RWPE2 (cell line): ENCODE results near the gene CDH2.

Source experiments
- ATAC-seq: fragments of 200-7000 bp; cut with Tn5 transposase; 3 replicates; pipeline ENCODE4 v1.9.1; 2021; ENCODE audit warnings: low read depth
- DNase-seq: peaks from one replicate; pipeline ENCODE4 v3.0.0-alpha.2; 2020; ENCODE audit warnings: low spot score
- H3K27ac ChIP-seq: fragments of 450-650 bp; 2 replicates; pipeline ENCODE4 v1.5.1; 2017; ENCODE audit warnings: mild to moderate bottlenecking; ENCODE audit not compliant: poor library complexity, severe bottlenecking
- H3K27me3 ChIP-seq: fragments of 250-450 bp; sonication (Bioruptor Pico); 2 replicates; pipeline ENCODE4 v1.5.1; 2021; ENCODE audit warnings: mild to moderate bottlenecking, moderate library complexity; ENCODE audit not compliant: insufficient read depth, poor library complexity, severe bottlenecking
- H3K36me3 ChIP-seq: fragments of 250-450 bp; sonication (Bioruptor Pico); 2 replicates; pipeline ENCODE4 v1.5.1; 2020; ENCODE audit warnings: low read depth, mild to moderate bottlenecking, moderate library complexity
- H3K4me1 ChIP-seq: fragments of 250-450 bp; sonication (Bioruptor Pico); 2 replicates; pipeline ENCODE4 v1.5.1; 2021; ENCODE audit warnings: mild to moderate bottlenecking, moderate library complexity; ENCODE audit not compliant: insufficient read depth, poor library complexity, severe bottlenecking
- H3K4me3 ChIP-seq: fragments of 250-450 bp; sonication (Bioruptor Pico); 2 replicates; pipeline ENCODE4 v1.5.1; 2021; ENCODE audit warnings: mild to moderate bottlenecking, moderate library complexity; ENCODE audit not compliant: severe bottlenecking
- H3K9me3 ChIP-seq: fragments of 250-450 bp; sonication (Bioruptor Pico); 2 replicates; pipeline ENCODE4 v1.5.1; 2021; ENCODE audit warnings: mild to moderate bottlenecking, moderate library complexity; ENCODE audit not compliant: severe bottlenecking
- TF ChIP-seq, protein P1 (sequence below): fragments of 450-650 bp; IDR thresholded peaks from one replicate; pipeline ENCODE4 v1.5.1; 2017; ENCODE audit warnings: mild to moderate bottlenecking, moderate library complexity; ENCODE audit not compliant: poor library complexity, severe bottlenecking

The CDH2 gene

DNA sequence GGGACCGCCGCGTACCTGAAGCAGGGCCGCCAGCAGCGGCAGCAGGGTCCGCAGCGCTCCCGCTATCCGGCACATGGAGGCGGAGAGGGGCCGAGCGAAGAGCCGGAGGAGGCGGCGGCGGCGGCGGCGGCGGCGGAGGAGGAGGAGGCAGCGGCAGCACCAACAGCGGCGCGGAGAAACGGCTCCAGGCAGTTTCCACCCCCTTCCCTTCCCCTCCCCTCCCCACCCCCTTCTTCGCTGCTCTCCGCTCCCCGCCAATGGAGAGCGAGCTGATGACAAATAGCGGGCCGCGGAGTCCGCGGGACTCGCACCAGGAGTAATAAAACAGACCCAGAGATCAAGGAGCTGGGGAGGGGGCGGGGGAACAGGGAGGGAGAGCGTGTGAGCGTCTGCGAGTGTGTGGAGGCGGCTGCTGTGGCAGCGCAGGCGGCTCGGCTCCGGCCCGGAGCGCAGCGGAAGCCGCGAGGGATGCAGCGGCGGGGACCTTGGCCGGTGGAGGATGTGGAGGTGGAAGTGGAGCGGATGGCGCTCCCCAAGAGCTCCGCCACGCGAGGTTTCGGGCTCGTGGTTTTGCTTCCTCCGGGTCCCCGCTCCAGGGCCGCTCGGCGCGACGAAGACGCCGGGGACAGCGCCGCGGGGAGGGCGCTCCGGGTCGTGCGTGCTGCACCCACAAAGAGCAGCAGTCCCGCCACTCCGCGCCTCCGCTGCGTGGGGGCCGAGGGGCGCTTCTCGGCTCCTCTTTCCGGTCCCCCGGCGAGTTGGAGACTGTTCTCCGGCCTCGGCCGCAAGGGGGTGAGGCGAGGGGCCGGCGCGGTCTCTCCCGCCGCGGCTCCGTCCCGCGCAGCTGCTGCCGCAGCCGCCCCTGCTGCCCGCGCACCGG is at the start of gene CDH2:
TSS of gene CDH2 (minus strand) at position 183 of the 880 bp plus-strand sequence. CDS start at position 75, 108 bp downstream.
- Histone ChIP-seq H3K4me3 (peak within 1 kb of the TSS; percentile 53), H3K9me3 (no peaks in the 10 kb centered on the region), H3K27me3 (peaks cover 20% of the 10 kb centered on the region), H3K36me3 (no peaks in the 10 kb centered on the region), H3K4me1 (peaks cover 5% of the 10 kb centered on the region), H3K27ac (peak within 1 kb of the TSS; percentile 70)
- peak; percentile 69 for DNase-seq
- TF ChIP-seq, protein P1, sequence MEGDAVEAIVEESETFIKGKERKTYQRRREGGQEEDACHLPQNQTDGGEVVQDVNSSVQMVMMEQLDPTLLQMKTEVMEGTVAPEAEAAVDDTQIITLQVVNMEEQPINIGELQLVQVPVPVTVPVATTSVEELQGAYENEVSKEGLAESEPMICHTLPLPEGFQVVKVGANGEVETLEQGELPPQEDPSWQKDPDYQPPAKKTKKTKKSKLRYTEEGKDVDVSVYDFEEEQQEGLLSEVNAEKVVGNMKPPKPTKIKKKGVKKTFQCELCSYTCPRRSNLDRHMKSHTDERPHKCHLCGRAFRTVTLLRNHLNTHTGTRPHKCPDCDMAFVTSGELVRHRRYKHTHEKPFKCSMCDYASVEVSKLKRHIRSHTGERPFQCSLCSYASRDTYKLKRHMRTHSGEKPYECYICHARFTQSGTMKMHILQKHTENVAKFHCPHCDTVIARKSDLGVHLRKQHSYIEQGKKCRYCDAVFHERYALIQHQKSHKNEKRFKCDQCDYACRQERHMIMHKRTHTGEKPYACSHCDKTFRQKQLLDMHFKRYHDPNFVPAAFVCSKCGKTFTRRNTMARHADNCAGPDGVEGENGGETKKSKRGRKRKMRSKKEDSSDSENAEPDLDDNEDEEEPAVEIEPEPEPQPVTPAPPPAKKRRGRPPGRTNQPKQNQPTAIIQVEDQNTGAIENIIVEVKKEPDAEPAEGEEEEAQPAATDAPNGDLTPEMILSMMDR = peak; percentile 3
- ATAC-seq = peak; percentile 62

DNA sequence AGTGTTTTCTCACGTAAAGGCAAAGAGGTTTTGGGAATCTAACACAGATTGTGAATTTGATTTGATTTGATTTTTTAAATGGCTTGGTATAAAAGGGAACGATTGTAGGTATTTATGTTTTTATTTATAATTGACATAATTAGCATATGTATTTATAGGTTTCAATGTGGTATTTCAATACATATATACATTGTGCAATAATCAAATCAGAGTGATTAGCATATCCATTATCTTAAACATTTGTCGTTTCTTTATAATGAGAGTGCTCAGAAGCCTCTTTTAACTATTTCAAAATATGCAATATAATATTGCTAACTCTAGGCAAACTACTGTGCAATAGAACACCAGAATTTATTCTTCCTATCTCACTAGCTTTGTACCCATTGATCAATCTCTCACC is 35.1 kb upstream of the CDH2 start:
- Histone ChIP-seq H3K4me1 (no peaks in the 10 kb centered on the region), H3K4me3 (no peak overlapping the region), H3K9me3 (no peaks in the 10 kb centered on the region), H3K27me3 (no peaks in the 10 kb centered on the region), H3K36me3 (no peaks in the 10 kb centered on the region), H3K27ac (no peak overlapping the region)
- TF ChIP-seq, protein P1 = no peak
- DNase-seq (no peak), ATAC-seq (no peak)

DNA sequence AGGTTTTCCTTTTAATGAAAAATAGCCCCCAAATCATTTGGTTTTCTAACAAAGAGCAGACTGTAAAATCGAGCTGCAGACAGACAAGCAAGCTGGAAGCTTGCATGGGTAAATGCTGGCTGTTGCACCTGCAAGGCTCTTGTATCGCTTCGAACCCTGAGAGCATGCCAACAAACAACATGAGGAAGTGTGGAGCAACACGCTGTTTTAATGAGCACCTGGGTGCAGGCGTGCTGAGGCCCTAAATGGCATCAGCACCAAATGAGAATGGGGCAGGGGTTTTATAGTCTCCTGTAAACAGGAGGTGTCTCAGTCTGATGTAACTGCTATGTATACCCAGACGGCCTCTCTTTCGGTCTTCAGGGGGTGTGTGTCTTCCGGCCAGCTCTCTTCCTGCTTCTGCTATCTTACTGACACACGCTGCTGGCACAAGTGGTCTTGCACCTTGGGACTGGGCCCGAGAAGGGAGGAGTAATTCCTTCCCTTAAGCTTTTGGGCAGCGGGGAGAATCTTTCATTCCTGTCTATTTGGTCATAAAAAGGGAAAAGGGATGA is 31.9 kb upstream of the CDH2 start:
- DNase-seq = no peak
- Histone ChIP-seq H3K36me3 (no peaks in the 10 kb centered on the region), H3K27ac (no peak overlapping the region), H3K27me3 (no peaks in the 10 kb centered on the region), H3K4me1 (peaks cover 8% of the 10 kb centered on the region), H3K4me3 (no peak overlapping the region), H3K9me3 (no peaks in the 10 kb centered on the region)
- TF ChIP-seq, protein P1 = no peak
- no peak for ATAC-seq

DNA sequence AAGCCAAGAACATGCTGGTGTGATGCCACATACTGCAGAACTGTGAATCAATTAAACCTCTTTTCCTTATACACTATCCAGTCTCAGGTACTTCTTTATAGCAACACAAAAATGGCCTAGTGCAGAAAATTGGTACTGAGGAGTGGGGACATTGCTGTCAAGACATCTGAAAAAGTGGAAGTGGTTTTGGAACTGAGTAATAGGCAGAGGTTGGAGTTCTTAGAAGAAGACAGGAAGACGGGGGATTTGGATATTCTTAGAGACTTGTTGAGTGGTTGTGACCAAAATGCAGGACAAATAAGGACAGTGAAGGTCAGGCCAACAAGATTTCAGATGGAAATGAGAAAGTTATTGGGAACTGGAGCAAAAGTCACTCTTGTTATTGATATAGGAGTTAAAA is 31.3 kb upstream of the CDH2 start:
- no peaks in the 10 kb centered on the region for H3K27me3 ChIP-seq
- no peak for ATAC-seq
- TF ChIP-seq, protein P1 = no peak
- H3K4me3 ChIP-seq = no peak overlapping the region
- no peak overlapping the region for H3K27ac ChIP-seq
- DNase-seq = no peak
- H3K4me1 ChIP-seq = peaks cover 13% of the 10 kb centered on the region
- H3K36me3 ChIP-seq = no peaks in the 10 kb centered on the region
- no peaks in the 10 kb centered on the region for H3K9me3 ChIP-seq

DNA sequence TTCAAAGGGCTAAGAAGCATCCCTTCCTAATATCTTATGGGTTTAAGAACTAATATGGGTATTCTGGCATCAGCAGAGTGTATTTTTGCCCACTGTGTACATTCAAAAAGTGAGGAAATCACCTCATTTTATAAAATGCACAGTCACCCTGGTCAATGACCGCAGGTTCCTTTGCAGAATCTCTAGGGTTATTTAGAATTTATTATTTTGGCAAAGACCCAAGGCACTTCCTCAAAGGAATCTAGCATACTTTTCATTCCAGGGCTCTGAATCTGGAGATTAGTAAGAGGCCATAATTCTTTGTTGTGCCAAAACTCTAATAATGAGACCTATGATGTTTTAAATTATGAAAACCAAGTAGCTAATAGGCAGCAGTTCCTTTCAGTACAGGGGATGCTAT is 27.2 kb upstream of the CDH2 start:
- Histone ChIP-seq H3K36me3 (no peaks in the 10 kb centered on the region), H3K27ac (peak overlapping the region; percentile 79), H3K9me3 (no peaks in the 10 kb centered on the region), H3K4me1 (peaks cover 13% of the 10 kb centered on the region), H3K27me3 (no peaks in the 10 kb centered on the region), H3K4me3 (no peak overlapping the region)
- no peak for DNase-seq
- TF ChIP-seq, protein P1 = no peak
- ATAC-seq = peak; percentile 91
